DMS153 treated with DMSO at 0.1 percent for 48 hours (cell line): ENCODE results near the gene OR4P4.

Source experiments
- DNase-seq: peaks from one replicate; lab custom pipeline; 2025; ENCODE audit not compliant: unreplicated experiment; lab: John Stamatoyannopoulos, UW

Gene OR4P4

GRCh38 chr11:55634813-55635212 is at the start of gene OR4P4:
Gene OR4P4 (plus strand): TSS chr11:55635113.
- DNase-seq: no peak

DNA sequence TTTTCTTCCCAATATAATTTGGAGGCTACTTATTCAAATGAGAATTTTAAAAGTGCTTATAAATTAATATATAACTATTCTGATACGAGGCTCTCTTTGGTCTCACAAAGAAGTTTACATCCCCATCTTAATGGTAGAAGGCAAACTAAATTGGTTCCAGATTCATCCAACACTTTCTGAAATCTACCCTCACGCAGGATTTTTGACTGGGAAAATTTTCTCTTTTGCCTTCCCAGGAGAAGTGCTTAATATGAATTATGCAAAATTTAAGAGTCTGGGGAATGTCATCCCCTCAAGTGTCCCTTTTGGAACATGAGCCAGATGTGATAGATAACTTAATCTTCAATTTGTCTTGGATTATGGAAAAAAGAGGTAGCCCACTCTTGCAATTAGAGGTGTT is 27.4 kb upstream of the OR4P4 start, which contains the start of gene OR4C11:
TSS of gene OR4C11 (minus strand) at position 101 of the 400 bp plus-strand sequence. CDS start 3,272 bp downstream, outside the sequence.
- no peak for DNase-seq

DNA sequence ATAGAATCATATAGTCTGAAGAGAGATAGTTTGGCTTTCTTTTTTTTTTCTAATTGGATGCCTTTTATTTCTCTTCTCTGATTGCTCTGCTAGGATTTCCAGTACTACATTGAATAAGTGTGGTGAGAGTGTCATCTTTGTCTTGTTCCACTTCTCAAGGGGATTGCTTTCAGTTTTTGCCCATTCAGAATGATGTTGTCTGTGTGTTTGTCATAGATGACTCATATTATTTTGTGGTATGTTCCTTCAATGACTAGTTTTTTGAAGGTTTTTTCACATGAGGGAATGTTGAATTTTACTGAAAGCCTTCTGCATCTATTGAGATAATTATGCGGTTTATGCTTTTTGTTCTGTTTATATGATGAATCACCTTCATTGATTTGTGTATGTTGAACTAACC is 10.4 kb upstream of the OR4P4 start:
- DNase-seq: no peak

DNA sequence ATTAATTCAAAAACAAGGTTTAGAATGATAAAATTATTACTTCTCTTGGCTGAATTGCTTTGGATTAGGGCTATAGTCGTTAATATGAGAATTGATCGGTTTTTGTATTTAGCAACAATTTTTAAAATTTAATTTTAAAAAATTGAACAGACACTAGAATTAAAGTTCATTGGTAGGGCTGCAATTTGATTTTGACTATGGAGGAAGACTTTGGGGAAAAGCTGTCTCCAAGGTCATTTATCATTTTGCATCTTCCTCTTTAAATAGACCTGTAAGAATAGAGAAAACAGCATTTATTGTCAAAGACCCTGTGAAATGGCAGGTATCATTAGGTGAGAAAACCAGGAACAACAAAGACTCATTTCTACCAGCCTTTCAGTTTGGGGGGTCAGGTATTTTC is 13.1 kb downstream of the OR4P4 start, which contains the start of gene OR4S2:
TSS of gene OR4S2 (plus strand) at position 301 of the 400 bp plus-strand sequence. CDS start 2,577 bp downstream, outside the sequence.
- no peak for DNase-seq

- DNase-seq: no peak
Measured at GRCh38 chr11:55652560-55652959, 17.6 kb downstream of the OR4P4 start.

DNA sequence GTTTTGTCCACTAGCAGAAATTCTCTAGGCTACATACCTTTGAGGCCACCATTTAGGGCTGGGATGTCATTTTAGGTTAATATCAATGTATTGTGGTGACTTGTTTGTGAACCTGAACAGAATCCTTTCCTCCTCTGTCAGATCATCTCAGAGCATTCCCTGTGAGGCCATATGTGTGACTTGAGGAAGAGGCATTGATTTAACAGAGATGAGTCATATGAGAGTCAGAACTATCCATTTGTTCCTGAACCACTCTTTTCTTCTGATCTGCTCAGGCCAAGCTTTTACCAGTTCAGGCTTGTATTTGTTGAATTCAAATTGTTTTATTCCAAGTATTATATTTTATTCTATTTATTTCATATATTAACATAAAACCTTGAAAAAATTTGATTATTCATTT is 20.2 kb downstream of the OR4P4 start:
- no peak for DNase-seq

DNA sequence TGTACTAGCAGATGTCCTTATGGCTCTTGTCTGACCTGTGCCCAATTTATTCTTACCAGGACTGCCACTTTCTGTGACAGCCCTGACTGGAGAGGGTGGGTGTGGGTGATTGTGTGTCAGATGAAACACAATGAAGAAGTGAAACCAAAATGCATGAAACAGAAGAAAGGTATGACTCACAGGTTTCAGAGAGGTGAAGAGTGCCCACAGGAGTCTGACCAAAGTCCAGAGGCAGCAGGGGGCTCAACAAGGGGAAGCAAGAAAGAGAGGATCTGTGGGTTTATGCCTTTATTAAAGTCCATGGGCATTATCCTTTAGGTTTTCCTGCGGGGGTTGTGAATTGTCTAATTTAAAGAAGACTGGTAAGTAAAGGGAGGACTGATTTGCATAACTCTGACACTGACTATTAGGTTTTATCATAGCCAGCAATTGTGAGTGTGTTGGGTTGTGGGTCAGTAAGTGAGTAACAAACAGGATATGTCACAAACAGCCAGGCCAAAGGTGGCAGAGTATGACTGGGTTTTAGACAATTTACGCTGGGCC is 23.2 kb downstream of the OR4P4 start:
- no peak for DNase-seq

DNA sequence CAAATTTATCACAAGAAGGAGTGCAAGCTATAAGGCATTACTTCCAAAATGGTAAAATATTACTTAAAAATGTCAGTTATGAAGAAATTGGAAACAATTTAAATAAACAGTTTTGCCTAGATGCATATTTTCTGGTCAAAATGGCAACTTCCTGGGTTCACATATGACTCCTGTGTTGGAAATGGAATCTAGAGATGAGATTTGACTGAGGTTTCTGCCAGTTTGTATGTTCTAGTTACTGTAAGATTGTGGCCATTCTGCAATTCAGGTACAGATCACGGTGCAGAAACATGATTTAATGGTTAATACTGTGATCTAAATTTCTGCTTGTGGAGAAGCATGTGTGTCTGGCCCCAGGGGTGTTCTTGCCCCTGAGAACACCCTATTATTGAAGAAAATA is 23.7 kb downstream of the OR4P4 start:
- no peak for DNase-seq

DNA sequence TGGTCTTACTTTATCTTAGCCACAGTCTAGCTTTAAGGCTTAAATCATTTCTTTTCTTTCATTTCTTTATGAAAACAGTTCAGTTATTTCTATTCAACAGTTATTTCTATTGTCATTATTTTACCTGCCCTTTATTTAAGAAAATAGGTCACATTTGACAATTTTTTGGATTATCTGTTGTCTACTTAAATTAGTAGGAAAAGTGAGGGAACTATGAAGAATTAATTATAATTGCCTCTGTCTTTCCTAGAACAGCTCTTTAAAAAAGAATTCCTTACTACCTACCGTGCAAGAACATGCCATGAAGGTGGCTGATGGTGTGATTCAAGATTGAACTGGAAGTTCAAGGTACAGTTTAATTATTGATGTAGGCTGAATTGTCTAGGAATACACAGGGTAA is 27.0 kb downstream of the OR4P4 start, which contains the start of gene OR4C6:
TSS of gene OR4C6 (plus strand) at position 301 of the 400 bp plus-strand sequence. CDS start 2,966 bp downstream, outside the sequence.
- no peak for DNase-seq

DNA sequence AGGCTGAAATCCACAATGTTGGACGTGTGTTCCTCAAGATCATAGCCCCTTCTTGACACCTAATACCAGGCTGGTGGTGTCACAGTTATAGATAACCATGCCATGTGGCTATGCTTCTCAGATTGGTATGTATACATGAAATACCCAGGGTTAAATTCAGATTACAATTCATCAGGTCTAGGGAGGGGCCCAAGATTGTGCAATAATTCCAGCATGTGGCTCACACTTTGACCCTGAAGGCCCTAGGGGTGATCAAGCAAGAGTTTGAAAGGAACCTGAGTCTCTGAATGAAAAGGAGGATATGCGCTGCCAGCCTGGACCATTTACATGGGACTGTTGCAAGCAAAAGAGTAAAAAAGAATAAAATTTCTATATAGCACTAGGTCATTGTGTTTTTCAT is 34.5 kb downstream of the OR4P4 start:
- DNase-seq: no peak

DNA sequence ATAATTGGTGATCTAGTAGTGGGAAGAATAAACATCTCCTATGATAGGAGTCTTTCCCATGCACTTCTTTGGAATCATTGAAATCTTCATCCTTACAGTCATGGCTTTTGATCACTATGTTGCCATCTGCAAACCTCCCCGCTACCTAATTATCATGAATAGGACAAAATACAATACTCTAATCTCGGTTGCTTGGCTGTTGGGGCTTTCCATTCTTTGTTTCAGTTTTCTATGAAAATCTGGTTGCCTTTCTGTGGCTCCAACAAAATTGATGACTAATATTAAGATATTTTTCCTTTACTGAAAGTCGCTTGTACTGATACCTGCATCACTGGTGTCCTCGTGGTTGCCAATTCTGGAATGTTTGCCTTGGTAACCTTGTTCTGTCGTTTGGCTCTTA is 38.9 kb downstream of the OR4P4 start:
- no peak for DNase-seq
